K562 (cell line): ENCODE data around the gene TMEM217. TPM values are rescaled to one million over a fixed set of nuclear protein-coding genes. Genes with fewer than 3 reads are reported as not detected.

Source experiments
- ARID1B ChIP-seq: fragments of 450-650 bp; IDR thresholded peaks from 2 replicates; pipeline ENCODE4 v1.6.1; 2016; ENCODE audit warnings: antibody characterized with exemption, mild to moderate bottlenecking, inconsistent platforms
- ARNT ChIP-seq, 2 experiments: fragments of 450-650 bp; IDR thresholded peaks; 2 replicates each; pipeline ENCODE4 v1.6.1; 2016; ENCODE audit warnings: mild to moderate bottlenecking in 1 of 2
- BRF1 ChIP-seq: IDR thresholded peaks from 3 replicates; pipeline ENCODE4 v1.6.1; 2011; ENCODE audit warnings: borderline replicate concordance, mild to moderate bottlenecking; ENCODE audit not compliant: insufficient read length; ENCODE audit errors: extremely low read depth
- CBX3 ChIP-seq, 2 experiments: IDR thresholded peaks; 1 replicate in 1 of 2; 2 replicates in 1 of 2; pipeline ENCODE4 v1.6.1; 2012; ENCODE audit warnings: inconsistent platforms in 2 of 2, low read length in 2 of 2, borderline replicate concordance in 1 of 2, control low read depth in 1 of 2
- E2F4 ChIP-seq: sonication (generic); formaldehyde crosslinking; IDR thresholded peaks from 2 replicates; pipeline ENCODE4 v1.8.0; 2022; ENCODE audit warnings: mild to moderate bottlenecking, low read depth, missing genetic modification reagents
- MITF ChIP-seq: IDR thresholded peaks from 2 replicates; pipeline ENCODE4 v1.6.1; 2014; ENCODE audit warnings: antibody characterized with exemption
- NEUROD1 ChIP-seq: fragments of 150-350 bp; IDR thresholded peaks from 2 replicates; pipeline ENCODE4 v1.6.1; 2014; ENCODE audit warnings: borderline replicate concordance, low read length, low read depth; ENCODE audit not compliant: partially characterized antibody
- POLR2B ChIP-seq: fragments of 450-650 bp; IDR thresholded peaks from 2 replicates; pipeline ENCODE4 v1.6.1; 2018; ENCODE audit warnings: low read depth; ENCODE audit not compliant: partially characterized antibody
- RAD21 ChIP-seq, 2 experiments: fragments of 250-450 bp in 1 of 2; fragments of 450-650 bp in 1 of 2; sonication (Bioruptor Pico) in 1 of 2; formaldehyde crosslinking in 1 of 2; IDR thresholded peaks in 1 of 2; conservative IDR thresholded peaks in 1 of 2; 2 replicates each; pipeline versions ENCODE4 v1.4.0 to v1.8.0; 2020 to 2022; ENCODE audit warnings: mild to moderate bottlenecking in 2 of 2, moderate library complexity in 1 of 2
- RFX7 ChIP-seq: fragments of 250-450 bp; sonication (Bioruptor Pico); IDR thresholded peaks from 2 replicates; pipeline ENCODE4 v1.5.1; 2021; ENCODE audit warnings: mild to moderate bottlenecking
- SFPQ ChIP-seq: fragments of 200-400 bp; formaldehyde crosslinking; IDR thresholded peaks from 2 replicates; pipeline ENCODE4 v1.6.1; 2017; ENCODE audit warnings: mild to moderate bottlenecking, low read depth, low read length, moderate library complexity
- SMARCC2 ChIP-seq: fragments of 450-650 bp; IDR thresholded peaks from 2 replicates; pipeline ENCODE4 v1.6.1; 2017; ENCODE audit warnings: antibody characterized with exemption, moderate library complexity, mild to moderate bottlenecking, low read depth
- SRSF9 ChIP-seq: fragments of 200-400 bp; formaldehyde crosslinking; IDR thresholded peaks from 2 replicates; pipeline ENCODE4 v1.6.1; 2017; ENCODE audit warnings: low read depth, low read length, borderline replicate concordance
- ZFP36 ChIP-seq: fragments of 150-350 bp; IDR thresholded peaks from 2 replicates; pipeline ENCODE4 v1.6.1; 2018; ENCODE audit warnings: low read length, low read depth; ENCODE audit not compliant: partially characterized antibody
- ZFPM2 ChIP-seq: fragments of 250-450 bp; sonication (Bioruptor Pico); IDR thresholded peaks from 2 replicates; pipeline ENCODE4 v1.5.1; 2022; ENCODE audit warnings: mild to moderate bottlenecking
- ZFX ChIP-seq: sonication (generic); formaldehyde crosslinking; IDR thresholded peaks from 2 replicates; pipeline ENCODE4 v1.8.0; 2022; ENCODE audit warnings: mild to moderate bottlenecking, missing genetic modification reagents, moderate library complexity
- ZNF239 ChIP-seq: fragments of 250-450 bp; sonication (Bioruptor Pico); IDR thresholded peaks from 2 replicates; pipeline ENCODE4 v1.4.0; 2020; ENCODE audit warnings: mild to moderate bottlenecking
- ZNF274 ChIP-seq: IDR thresholded peaks from 2 replicates; pipeline ENCODE4 v1.6.1; 2011; ENCODE audit warnings: low read depth, mild to moderate bottlenecking, low read length, moderate library complexity, borderline replicate concordance
- ZNF449 ChIP-seq: fragments of 250-450 bp; sonication (Bioruptor Pico); IDR thresholded peaks from 2 replicates; pipeline ENCODE4 v1.8.0; 2022; ENCODE audit warnings: moderate library complexity, mild to moderate bottlenecking, inconsistent platforms
- ZNF57 ChIP-seq: fragments of 450-650 bp; formaldehyde crosslinking; IDR thresholded peaks from 2 replicates; pipeline ENCODE4 v1.4.0; 2020; ENCODE audit warnings: mild to moderate bottlenecking, moderate library complexity
- ZNF696 ChIP-seq: fragments of 250-450 bp; sonication (Bioruptor Pico); conservative IDR thresholded peaks from 2 replicates; pipeline ENCODE4 v1.4.0; 2020; ENCODE audit warnings: mild to moderate bottlenecking, moderate library complexity
- polyA plus RNA-seq, 8 experiments: library from polyadenylated mRNA; depleted of rRNA in 4 of 8; stranded (reverse) in 5 of 8; unstranded in 3 of 8; fragments of >200 nt; fragmentation: Nextera tagmentation in 2 of 8; fragmentation: Illumina TruSeq in 1 of 8; extraction: Ambion mirVana in 2 of 8; extraction: Trizol in 1 of 8; gene quantifications; 2 replicates each; pipeline versions ENCODE4 v1.2.1 to v1.2.3, GENCODE V29; 2011 to 2014; ENCODE audit warnings: inconsistent platforms in 1 of 8, missing spikeins in 1 of 8
- total RNA-seq, 7 experiments: library from RNA; depleted of rRNA in 6 of 7; stranded (reverse); fragments of >200 nt in 6 of 7; fragmentation: Illumina TruSeq in 2 of 7; extraction: Trizol in 2 of 7; gene quantifications; 2 replicates each; pipeline versions ENCODE4 v1.2.1 to v1.2.3, GENCODE V29; 2011 to 2021; ENCODE audit warnings: low replicate concordance in 1 of 7

The TMEM217 gene
- total and polyA plus RNA-seq, 9 of the 15 experiments (the other 6 are each of a cell fraction or from before 2014, with no cell fraction given), result 1.3 to 8.0 (median 1.9) TPM

- TF ChIP-seq ZNF57 (CRISPR knock-in tag) (no peak; the same call in 1 of the 2 replicates), ZFP36 (no peak), ZFX (CRISPR knock-in tag) (peak; percentile 43; the same call in 1 of the 2 replicates), ARNT (IDR thresholded peaks at IDR 0.05) (no peak), MITF (no peak), BRF1 (no peak), SRSF9 (no peak), ZNF696 (CRISPR knock-in tag) (peak; percentile 91), SMARCC2 (no peak), ZNF449 (CRISPR knock-in tag) (no peak), ZFPM2 (no peak; the same call in 1 of the 2 replicates), CBX3 (IDR thresholded peaks at IDR 0.05; ENCODE audit: borderline replicate concordance in 1 of 2, low read length in 2 of 2) (no peak), E2F4 (CRISPR knock-in tag) (no peak), POLR2B (peak; percentile 97), NEUROD1 (peak; percentile 27), ARID1B (peak; percentile 15; the same call in 1 of the 2 replicates), ZNF239 (no peak; the same call in 1 of the 2 replicates), RAD21 (CRISPR knock-in tag; conservative IDR thresholded peaks at IDR 0.05 in 1 of 2, IDR thresholded peaks at IDR 0.05 in 1 of 2) (peak; percentile 33 to 46), SFPQ (no peak), RFX7 (CRISPR knock-in tag) (no peak; the same call in none of the 2 replicates), ZNF274 (no peak)
Observed at GRCh38 chr6:37175332-37176267, 82.3 kb downstream of the TMEM217 start (continued).
